Measurements from ENCODE around the gene RHOB. TPM values are rescaled to one million over a fixed set of nuclear protein-coding genes. Genes with fewer than 3 reads are reported as not detected.

RHOB gene
- total RNA-seq, 1 donor from 2014 or later: 204 TPM

DNA sequence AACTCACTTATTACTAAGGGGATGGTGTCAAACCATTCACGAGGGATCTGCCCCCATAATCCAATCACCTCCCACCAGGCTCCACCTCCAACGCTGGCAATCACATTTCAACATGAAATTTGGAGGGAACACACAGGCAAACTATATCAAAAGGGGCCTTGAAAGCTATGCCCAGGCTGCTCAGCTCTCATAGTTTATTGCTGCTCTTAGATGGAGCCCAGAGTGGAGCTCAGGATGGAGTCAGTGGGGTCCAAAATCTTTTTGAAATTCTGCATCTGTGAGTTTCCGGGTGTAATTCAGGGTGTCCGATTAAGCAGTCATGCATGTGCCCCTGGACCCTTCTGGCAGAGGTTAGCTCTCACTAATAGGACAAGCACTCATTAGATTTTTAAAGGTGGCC, 24.3 kb downstream of the RHOB start:
- no peak overlapping the region for H3K4me3 ChIP-seq (ENCODE audit: low read depth, low read length)
- TF ChIP-seq, protein P1, sequence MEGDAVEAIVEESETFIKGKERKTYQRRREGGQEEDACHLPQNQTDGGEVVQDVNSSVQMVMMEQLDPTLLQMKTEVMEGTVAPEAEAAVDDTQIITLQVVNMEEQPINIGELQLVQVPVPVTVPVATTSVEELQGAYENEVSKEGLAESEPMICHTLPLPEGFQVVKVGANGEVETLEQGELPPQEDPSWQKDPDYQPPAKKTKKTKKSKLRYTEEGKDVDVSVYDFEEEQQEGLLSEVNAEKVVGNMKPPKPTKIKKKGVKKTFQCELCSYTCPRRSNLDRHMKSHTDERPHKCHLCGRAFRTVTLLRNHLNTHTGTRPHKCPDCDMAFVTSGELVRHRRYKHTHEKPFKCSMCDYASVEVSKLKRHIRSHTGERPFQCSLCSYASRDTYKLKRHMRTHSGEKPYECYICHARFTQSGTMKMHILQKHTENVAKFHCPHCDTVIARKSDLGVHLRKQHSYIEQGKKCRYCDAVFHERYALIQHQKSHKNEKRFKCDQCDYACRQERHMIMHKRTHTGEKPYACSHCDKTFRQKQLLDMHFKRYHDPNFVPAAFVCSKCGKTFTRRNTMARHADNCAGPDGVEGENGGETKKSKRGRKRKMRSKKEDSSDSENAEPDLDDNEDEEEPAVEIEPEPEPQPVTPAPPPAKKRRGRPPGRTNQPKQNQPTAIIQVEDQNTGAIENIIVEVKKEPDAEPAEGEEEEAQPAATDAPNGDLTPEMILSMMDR (IDR thresholded peaks at IDR 0.05; ENCODE audit: insufficient read depth, low read length, poor library complexity, severe bottlenecking): no peak
- H3K36me3 ChIP-seq (ENCODE audit: control insufficient read depth, insufficient read depth, low read length): no peaks in the 10 kb centered on the region
- H3K27me3 ChIP-seq (ENCODE audit: control insufficient read depth, insufficient read depth, low read length): no peaks in the 10 kb centered on the region
- DNase-seq (ENCODE audit: low read depth): no peak

DNA sequence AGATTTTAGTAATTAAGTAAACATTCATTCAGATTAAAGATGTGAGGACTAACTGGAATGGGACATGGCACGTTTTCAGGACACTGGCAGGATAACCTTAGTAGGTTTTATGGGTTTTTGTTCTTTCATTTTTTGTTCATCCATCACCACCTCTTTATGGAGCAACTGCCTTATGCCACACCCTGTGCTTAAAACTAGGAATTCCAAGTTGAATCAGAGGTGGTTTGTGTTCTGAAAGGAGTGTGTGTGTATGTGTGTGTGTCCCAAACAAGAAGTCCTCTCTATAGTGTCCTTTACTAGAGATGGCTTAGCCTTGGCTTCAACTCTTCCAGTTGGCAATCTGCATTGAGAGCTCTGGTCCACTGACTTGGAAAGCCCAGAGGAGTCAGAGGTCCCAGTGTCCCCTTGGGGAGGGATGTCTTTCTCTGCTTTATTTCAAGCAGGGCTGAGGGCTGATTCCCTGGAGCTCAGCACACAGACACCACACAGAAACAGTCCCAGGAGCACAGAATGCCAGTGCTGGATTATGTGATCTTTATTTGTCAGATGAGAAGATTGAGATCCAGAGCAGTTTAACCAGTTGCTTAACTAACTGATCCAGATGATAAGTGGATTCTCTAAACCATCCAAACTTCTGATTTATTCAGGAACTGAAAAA, 25.2 kb downstream of the RHOB start:
- no peak for DNase-seq (ENCODE audit: low read depth)
- TF ChIP-seq, protein P1 (IDR thresholded peaks at IDR 0.05; ENCODE audit: insufficient read depth, low read length, poor library complexity, severe bottlenecking): no peak
- no peaks in the 10 kb centered on the region for H3K36me3 ChIP-seq (ENCODE audit: control insufficient read depth, insufficient read depth, low read length)
- H3K27me3 ChIP-seq (ENCODE audit: control insufficient read depth, insufficient read depth, low read length): no peaks in the 10 kb centered on the region
- H3K4me3 ChIP-seq (ENCODE audit: low read depth, low read length): no peak overlapping the region

DNA sequence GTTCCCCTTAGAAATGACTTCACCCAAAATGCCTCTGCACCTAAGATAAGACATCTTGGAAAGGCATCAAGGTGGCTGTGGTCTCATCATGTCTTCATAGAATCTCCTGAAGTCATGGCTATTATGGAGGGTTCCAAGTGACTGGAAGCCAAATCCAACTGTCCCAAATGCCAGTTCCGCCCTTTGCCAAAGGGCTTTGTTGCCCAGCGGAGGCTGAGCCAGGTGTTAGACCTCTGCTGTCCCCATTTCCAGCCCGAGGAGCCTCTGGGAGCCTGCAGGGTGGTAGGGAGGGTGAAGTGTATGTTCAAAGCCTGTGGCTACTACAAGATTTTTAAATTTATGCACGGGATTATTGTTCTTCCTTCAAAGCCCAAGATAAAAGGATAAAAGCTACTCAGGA, 25.7 kb downstream of the RHOB start:
- Histone ChIP-seq H3K27me3 (ENCODE audit: control insufficient read depth, insufficient read depth, low read length) (no peaks in the 10 kb centered on the region), H3K36me3 (ENCODE audit: control insufficient read depth, insufficient read depth, low read length) (no peaks in the 10 kb centered on the region), H3K4me3 (ENCODE audit: low read depth, low read length) (no peak overlapping the region)
- no peak for DNase-seq (ENCODE audit: low read depth)
- TF ChIP-seq, protein P1 (IDR thresholded peaks at IDR 0.05; ENCODE audit: insufficient read depth, low read length, poor library complexity, severe bottlenecking): no peak

DNA sequence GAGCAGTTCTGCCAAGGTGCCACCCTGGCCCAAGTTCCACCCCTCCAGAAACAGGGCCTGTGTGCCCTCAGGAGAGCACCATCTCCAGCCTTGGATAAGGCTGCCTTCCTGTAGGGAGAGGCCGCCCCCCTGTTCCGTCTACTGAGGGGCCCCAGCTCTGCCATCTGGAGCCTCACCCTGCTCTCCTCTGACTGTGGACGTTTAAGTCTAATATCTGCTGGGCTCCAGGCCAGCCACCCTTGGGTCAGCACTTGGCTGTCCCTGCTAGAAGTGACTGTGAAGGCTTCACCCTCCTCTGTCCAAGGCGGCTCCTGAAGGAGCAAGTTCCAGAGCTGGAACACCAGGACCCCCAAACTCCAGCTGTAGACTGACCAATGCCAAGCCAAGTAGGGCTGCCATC, 26.3 kb downstream of the RHOB start:
- H3K36me3 ChIP-seq (ENCODE audit: control insufficient read depth, insufficient read depth, low read length): no peaks in the 10 kb centered on the region
- no peak for DNase-seq (ENCODE audit: low read depth)
- H3K27me3 ChIP-seq (ENCODE audit: control insufficient read depth, insufficient read depth, low read length): no peaks in the 10 kb centered on the region
- TF ChIP-seq, protein P1 (IDR thresholded peaks at IDR 0.05; ENCODE audit: insufficient read depth, low read length, poor library complexity, severe bottlenecking): no peak
- no peak overlapping the region for H3K4me3 ChIP-seq (ENCODE audit: low read depth, low read length)

DNA sequence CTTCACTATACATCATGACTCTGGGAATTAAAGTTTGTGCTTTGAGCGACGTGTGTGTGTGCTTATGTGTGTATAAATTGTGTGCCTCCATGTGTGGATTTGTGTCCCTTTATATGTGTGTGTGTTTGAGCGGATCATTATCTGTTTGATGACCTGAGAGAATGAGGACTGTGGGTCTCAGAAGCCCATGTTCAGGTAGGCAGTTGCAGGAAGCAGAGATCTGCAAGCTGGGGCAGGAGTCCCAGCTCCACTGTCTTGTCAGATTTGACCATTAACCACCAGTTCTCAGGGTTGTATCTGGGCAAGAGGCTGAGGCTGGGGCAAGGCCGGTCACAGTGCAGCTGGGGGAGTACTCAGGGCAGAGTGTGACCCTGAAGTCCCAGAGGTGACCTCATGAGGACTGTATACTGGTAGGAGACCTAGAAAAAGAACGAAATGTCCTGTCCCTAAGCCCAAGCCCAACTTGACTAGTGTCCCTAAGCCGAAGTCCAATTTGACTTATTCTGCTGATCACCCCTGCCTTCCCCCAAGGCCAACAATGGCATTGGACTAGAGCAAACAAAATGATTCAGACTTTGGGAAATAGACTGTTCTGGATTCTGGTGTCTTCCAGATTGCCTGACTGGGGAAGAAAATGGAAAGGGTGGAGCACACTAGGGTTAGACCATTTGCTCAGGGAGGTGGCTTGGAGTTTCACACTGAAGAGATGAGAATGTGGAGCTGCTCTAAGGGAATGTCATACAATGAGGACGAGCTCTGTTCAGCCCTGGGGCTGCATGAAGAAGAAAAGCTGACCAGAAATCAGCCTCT, 28.1 kb downstream of the RHOB start:
- H3K27me3 ChIP-seq (ENCODE audit: control insufficient read depth, insufficient read depth, low read length): no peaks in the 10 kb centered on the region
- no peak overlapping the region for H3K4me3 ChIP-seq (ENCODE audit: low read depth, low read length)
- no peaks in the 10 kb centered on the region for H3K36me3 ChIP-seq (ENCODE audit: control insufficient read depth, insufficient read depth, low read length)
- no peak for DNase-seq (ENCODE audit: low read depth)
- TF ChIP-seq, protein P1 (IDR thresholded peaks at IDR 0.05; ENCODE audit: insufficient read depth, low read length, poor library complexity, severe bottlenecking): no peak
